Measurements from ENCODE around the gene PTCHD4. TPM values are rescaled to one million over a fixed set of nuclear protein-coding genes. Genes with fewer than 3 reads are reported as not detected.

The PTCHD4 gene
- total RNA-seq, 1 donor from 2014 or later, result 3.0 TPM

- Histone ChIP-seq H3K36me3 (ENCODE audit: control insufficient read depth, insufficient read depth, low read length) (no peaks in the 10 kb centered on the region), H3K4me3 (ENCODE audit: low read depth, low read length) (no peak overlapping the region), H3K27me3 (ENCODE audit: control insufficient read depth, insufficient read depth, low read length) (no peaks in the 10 kb centered on the region)
- DNase-seq (ENCODE audit: low read depth), result no peak
- no peak for TF ChIP-seq CTCF (IDR thresholded peaks at IDR 0.05; ENCODE audit: insufficient read depth, low read length, poor library complexity, severe bottlenecking)
Observed at GRCh38 chr6:48080227-48081009, 30.6 kb downstream of the PTCHD4 start.

DNA sequence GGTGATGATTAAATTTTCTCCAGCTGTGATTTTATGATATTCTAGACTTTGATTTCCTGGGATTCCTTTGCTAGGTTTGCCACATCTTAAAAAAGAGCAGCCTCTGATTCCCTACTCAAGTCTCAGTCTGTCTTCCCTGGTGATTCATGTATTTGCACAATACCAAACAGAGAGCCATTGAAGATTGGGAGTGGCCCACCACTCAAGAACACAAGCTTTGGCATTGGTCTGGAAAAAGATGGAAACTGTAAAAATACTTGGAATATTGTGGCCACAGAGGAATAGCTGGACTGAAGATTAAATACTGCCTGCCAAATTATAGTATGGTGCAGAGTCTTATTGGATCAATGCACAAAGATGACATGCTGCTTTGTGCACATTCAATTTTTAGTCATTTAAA lies 32.9 kb downstream of the PTCHD4 start:
- Histone ChIP-seq H3K27me3 (ENCODE audit: control insufficient read depth, insufficient read depth, low read length) (no peaks in the 10 kb centered on the region), H3K36me3 (ENCODE audit: control insufficient read depth, insufficient read depth, low read length) (no peaks in the 10 kb centered on the region), H3K4me3 (ENCODE audit: low read depth, low read length) (no peak overlapping the region)
- DNase-seq (ENCODE audit: low read depth), result no peak
- no peak for TF ChIP-seq CTCF (IDR thresholded peaks at IDR 0.05; ENCODE audit: insufficient read depth, low read length, poor library complexity, severe bottlenecking)

- DNase-seq (ENCODE audit: low read depth), result no peak
- no peaks in the 10 kb centered on the region for H3K27me3 ChIP-seq (ENCODE audit: control insufficient read depth, insufficient read depth, low read length)
- H3K36me3 ChIP-seq (ENCODE audit: control insufficient read depth, insufficient read depth, low read length), result no peaks in the 10 kb centered on the region
- no peak overlapping the region for H3K4me3 ChIP-seq (ENCODE audit: low read depth, low read length)
- TF ChIP-seq CTCF (IDR thresholded peaks at IDR 0.05; ENCODE audit: insufficient read depth, low read length, poor library complexity, severe bottlenecking), result no peak
Observed at GRCh38 chr6:48075181-48075580, 35.8 kb downstream of the PTCHD4 start.

- Histone ChIP-seq H3K36me3 (ENCODE audit: control insufficient read depth, insufficient read depth, low read length) (no peaks in the 10 kb centered on the region), H3K27me3 (ENCODE audit: control insufficient read depth, insufficient read depth, low read length) (peaks cover 5% of the 10 kb centered on the region), H3K4me3 (ENCODE audit: low read depth, low read length) (no peak overlapping the region)
- DNase-seq (ENCODE audit: low read depth), result no peak
- no peak for TF ChIP-seq CTCF (IDR thresholded peaks at IDR 0.05; ENCODE audit: insufficient read depth, low read length, poor library complexity, severe bottlenecking)
Observed at GRCh38 chr6:48073976-48074767, 36.8 kb downstream of the PTCHD4 start.

DNA sequence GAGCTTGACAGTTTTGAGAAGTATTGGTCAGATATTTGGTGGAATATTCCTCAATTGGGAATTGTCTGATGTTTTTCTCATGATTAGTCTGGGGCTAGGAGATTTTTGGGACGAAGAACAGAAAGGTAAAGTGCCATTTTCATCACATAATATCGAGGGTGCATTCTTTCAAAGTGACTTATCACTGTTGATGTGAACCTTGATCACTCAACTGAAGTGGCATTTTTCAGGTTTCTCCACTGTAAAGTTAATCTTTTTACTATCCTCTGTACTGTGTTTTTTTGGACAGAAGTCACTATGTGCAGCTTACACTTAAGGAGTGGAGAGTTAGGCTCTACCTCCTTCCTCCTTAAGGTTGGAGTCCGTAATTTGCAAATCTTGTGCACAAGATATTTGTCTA lies 39.2 kb downstream of the PTCHD4 start:
- TF ChIP-seq CTCF (IDR thresholded peaks at IDR 0.05; ENCODE audit: insufficient read depth, low read length, poor library complexity, severe bottlenecking), result no peak
- Histone ChIP-seq H3K36me3 (ENCODE audit: control insufficient read depth, insufficient read depth, low read length) (no peaks in the 10 kb centered on the region), H3K4me3 (ENCODE audit: low read depth, low read length) (no peak overlapping the region), H3K27me3 (ENCODE audit: control insufficient read depth, insufficient read depth, low read length) (peaks cover 15% of the 10 kb centered on the region)
- no peak for DNase-seq (ENCODE audit: low read depth)
